Activated T-helper 9 cell treated with anti-CD3 and anti-CD28 coated beads, Interleukin-2, amount 50 U/mL, for 16 hours (primary cell): ENCODE results near the gene AAK1.
"Not testable (repeated sequence)": the region's sequence is repeated elsewhere in the genome, so short reads cannot be mapped to it uniquely, and the experiment has no call there.

Source experiments
- DNase-seq: peaks from one replicate; pipeline ENCODE4 v3.0.0-alpha.2; 2020; ENCODE audit warnings: low read depth

Gene AAK1

GRCh38 chr2:69597843-69598610, 45.5 kb downstream of the AAK1 start:
- DNase-seq, result no peak

- no peak for DNase-seq
These were observed 46.4 kb downstream of the AAK1 start for GRCh38 chr2:69597105-69597504.

- DNase-seq, result no peak
These were observed 49.2 kb downstream of the AAK1 start for GRCh38 chr2:69594341-69594740.

- DNase-seq, result no peak
These were observed 51.0 kb downstream of the AAK1 start for GRCh38 chr2:69592511-69592910.

- no peak for DNase-seq
These were observed 53.4 kb downstream of the AAK1 start for GRCh38 chr2:69589973-69590652.

GRCh38 chr2:69588945-69589344, 54.6 kb downstream of the AAK1 start:
- DNase-seq, result no peak

GRCh38 chr2:69588403-69588802, 55.1 kb downstream of the AAK1 start:
- no peak for DNase-seq

- no peak for DNase-seq
These were observed 57.5 kb downstream of the AAK1 start for GRCh38 chr2:69585855-69586555.

GRCh38 chr2:69584127-69584889, 59.2 kb downstream of the AAK1 start:
- DNase-seq, result no peak

- DNase-seq, result no peak
These were observed 60.2 kb downstream of the AAK1 start for GRCh38 chr2:69583321-69583833.

GRCh38 chr2:69582582-69583176, 60.9 kb downstream of the AAK1 start:
- DNase-seq, result no peak

GRCh38 chr2:69581774-69582581, 61.6 kb downstream of the AAK1 start:
- DNase-seq, result no peak

- no peak for DNase-seq
These were observed 63.1 kb downstream of the AAK1 start for GRCh38 chr2:69580486-69580885.

GRCh38 chr2:69579536-69579935, 64.0 kb downstream of the AAK1 start:
- no peak for DNase-seq

- no peak for DNase-seq
These were observed 65.4 kb downstream of the AAK1 start for GRCh38 chr2:69578198-69578540.

- DNase-seq, result no peak
These were observed 65.9 kb downstream of the AAK1 start for GRCh38 chr2:69577467-69578197.

- no peak for DNase-seq
These were observed 66.7 kb downstream of the AAK1 start for GRCh38 chr2:69576880-69577279.

- DNase-seq, result no peak
These were observed 67.6 kb downstream of the AAK1 start for GRCh38 chr2:69575926-69576325.

- DNase-seq, result not testable (repeated sequence)
These were observed 68.2 kb downstream of the AAK1 start for GRCh38 chr2:69575371-69575770.

GRCh38 chr2:69572641-69573040, 70.9 kb downstream of the AAK1 start:
- DNase-seq, result no peak
